ENCODE results near the gene PPP6R3.

The PPP6R3 gene

DNA sequence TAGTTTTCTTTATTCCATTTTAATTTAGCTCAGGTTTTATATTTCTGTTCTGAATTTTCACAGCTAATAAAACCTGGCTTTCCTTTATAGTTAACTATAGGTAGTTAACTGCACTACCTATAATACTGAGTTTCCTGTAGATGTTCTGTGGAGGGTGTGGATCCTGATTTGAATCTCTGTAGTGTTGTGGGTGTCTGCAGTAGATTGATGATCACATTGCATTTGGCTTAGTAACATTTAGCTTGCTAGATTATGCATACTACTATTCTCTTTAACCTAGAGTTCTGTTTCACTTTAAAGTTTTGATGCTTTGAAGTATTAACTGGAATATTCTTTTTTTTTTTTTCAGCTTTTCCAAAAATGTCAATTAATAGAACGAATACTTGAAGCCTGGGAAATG is 110.1 kb downstream of the PPP6R3 start:
- DNase-seq, result no peak

DNA sequence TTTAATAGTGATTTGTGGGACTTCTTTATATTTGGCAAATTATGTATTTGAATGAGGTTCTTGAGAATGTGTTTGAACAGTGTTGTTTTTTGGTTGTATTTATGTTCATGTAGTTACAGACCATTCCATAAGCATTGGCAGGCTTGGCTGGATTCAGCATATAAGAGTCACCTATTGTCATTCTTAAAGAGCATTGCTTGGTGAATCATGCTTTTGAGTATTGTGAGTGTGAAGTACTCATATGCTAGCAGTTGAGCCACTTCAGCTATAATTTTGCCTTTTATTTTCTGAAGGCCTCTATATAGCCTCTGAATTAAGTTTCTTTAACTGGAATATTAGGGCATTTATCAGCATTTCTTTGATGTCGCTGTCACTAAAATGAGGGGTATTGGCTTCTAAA is 113.8 kb downstream of the PPP6R3 start:
- DNase-seq, result no peak

DNA sequence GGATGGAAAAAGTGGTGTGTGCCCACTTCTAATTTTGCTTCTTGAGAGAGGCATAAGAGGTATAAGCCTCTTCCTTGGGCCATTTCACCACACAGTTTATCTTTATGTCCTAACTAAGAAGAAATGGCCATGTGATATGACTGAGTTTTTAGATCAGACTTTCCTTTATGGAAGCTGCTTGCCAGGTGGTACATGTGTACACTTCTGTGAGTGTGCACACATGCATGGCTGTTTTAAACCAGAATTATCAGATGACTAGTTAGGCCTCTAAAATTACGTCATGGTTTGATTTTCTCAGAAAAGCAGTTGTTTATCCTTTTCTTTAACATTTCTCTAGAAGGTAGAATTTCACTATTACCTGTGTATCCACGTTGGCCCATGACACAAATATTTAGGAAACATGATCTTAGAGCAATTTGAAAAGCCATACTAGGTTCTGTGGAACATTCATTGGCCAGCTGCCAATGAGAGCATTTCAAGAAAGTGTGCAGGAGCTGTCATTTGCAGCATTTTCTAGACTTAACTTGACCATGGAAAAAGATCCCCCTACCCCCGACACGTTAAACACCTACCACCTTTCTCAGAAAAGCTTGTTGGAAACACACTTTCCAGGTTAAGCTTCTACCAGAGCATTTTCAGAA is 114.6 kb downstream of the PPP6R3 start:
- DNase-seq, result no peak

DNA sequence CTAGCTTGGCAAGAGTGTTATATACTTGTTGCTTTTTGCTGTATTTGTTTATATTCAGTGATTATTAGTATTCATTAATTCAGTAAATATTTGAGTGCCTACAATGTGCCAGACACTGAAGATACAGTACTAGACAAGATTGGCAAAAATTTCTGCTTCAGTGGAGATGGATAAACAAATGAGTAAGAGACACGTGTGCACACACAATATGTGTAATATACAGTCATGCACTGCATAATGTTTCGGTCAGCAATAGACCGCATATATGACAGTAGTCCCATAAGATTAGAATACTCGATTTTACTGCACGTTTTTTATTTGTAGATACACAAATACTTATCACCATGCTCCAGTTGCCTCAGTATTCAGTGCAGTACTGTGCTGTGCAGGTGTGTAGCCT is 118.9 kb downstream of the PPP6R3 start:
- DNase-seq, result no peak

DNA sequence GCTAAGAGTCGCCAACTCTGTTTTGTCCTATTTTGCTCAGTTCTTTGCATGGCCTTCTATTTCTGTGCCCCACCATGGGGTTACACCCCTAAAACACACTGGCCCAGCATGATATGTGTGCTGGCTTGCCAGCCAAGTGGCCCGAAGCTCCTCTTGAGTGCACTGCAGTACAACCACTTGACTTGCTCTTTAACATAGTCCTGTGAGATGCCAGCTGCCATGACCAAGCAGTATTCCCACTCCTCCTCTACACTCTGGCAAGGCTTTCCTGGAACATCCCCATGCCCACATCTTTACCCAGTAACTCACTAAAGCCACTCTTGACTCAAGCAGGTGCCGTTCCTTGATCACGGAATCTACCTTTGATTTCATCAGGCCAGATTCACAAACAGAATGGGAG is 120.9 kb downstream of the PPP6R3 start:
- no peak for DNase-seq

DNA sequence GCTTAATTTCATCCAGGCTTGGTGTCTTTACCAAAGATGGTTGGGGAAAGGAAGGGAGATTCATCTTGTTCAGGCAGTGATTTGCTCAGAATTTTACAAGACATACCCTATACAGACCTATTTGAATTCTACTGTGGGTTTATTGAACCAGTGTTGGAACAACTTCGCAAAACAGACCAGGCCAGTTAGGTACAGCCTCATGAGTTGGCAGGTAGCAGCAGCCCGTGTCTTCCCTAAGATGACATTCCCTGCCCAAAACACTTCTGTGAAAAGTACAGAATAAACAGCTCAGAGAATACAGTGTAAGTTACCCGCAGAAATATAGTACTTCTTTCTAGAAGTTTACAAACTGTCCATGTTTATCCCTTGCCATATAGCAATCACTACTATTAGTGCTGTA is 121.3 kb downstream of the PPP6R3 start:
- DNase-seq, result no peak

DNA sequence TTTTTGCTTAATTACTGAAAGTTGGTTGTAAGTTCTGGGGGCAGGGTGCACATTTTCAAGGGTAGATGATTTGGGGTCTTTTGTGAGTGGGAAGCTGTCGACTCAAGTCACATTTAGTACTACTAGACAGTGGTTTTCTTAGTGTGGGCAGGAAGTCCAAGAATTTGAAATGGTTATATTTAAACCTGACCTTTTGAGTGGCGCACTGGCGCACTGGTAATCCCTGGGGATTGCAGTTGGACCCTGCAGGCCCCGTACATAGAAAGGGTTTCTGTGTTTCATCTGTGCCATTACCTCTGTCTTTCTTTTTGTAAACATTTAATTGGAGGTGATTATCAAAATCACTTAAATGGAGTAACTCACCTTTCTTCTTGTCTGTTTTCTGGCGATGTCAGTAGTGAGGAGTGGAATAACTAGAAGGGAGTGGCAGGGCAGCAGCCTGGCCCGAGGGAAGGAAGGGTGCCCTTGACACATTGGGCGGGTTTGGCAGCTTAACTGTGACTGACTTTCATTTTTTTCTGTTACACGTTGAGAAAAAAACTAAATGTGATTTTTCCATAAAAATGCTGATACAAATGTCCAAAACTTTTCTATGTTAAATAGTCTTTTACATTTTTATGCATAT is 122.0 kb downstream of the PPP6R3 start:
- no peak for DNase-seq

DNA sequence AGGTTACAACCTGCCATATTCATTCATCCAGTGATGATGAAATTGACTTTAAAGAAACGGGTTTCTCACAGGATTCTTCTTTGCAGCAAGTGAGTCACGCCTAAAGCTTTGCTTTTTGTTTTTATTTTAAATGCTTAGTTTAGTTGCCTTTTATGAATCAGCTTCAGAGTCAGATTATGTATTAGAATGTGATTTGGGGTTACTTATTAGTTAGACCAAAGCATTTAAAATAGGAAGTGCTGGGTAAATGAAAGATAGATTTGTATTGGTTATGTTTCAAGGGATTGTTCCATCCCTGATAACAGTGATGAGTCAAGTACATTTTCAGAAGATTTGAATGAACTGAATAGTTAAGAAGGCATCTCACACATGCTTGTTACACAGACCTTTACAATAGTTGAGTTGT is 122.5 kb downstream of the PPP6R3 start:
- no peak for DNase-seq

DNA sequence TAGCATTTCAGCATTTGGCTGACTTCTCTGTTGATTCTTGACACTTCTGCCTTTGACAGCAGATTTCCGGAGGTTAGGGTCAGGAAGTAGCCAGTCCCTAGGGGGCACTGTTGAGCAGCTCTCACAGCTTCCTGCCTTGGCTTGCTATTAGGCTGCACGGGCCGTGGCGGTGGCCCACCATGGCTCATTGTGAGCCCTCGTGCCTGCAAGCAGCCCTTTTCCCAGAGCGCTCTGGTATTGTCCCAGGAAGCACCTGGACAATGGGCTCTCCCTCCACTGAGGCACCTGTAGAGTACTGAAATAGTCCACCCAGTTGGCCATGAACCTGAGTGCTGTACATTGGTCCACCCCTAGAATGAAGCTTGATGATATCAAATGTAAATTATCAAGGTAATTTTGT is 123.5 kb downstream of the PPP6R3 start:
- no peak for DNase-seq

DNA sequence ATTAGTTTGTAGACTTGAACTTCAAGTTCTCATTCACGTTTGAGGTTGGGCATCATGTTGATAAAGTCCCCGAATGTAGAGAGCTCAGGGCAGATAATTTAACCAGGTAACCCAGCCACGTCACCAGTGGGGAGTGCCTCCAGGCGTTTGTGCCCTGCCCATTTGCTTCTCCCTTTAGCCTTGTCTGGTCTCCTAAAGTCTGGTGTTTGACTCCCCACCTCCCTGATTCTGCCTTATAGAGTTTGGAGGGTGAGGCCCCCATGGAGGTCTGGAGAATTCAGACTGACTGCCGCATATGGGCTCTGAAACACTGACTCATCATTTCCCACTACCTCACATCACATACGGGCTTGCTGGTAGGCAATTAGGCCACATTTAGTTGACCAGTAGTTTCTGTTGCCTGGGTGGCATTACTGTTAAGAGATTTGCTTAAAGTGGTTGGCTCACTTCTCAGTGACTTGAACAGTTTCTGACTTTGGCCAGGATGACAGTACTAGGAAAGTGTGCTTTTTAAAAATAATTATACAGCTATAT is 124.5 kb downstream of the PPP6R3 start:
- no peak for DNase-seq

DNA sequence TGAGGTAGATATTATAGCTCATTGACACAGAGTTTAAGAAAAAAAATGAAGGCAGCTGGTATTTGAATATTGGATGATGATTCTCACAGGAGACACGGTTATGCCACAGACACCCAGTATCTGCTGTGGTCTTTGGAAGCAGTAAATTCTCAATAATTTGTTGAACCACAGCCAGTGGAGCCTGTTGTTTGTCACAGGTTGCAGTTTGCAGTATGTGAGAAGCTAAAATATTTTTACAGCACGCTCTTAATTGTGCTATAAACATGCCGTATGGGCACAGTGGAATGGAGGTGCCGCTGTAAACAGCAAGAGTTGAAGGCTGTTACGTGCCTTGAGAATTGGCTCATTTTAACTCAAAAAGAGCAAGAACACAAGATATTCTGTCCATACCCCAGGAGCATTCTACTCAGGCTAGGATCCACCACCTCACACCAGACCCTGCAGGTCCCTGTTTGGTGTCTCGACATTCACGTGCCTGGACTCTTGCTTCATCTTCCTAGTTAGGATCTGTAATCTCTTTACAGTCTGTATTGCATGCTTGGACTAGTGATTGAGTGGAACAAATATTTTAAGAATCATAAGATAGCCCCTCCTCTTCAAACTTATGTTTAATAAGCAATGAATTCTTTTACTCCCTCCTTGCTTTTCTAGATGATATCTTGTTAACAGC is 129.1 kb downstream of the PPP6R3 start:
- no peak for DNase-seq

DNA sequence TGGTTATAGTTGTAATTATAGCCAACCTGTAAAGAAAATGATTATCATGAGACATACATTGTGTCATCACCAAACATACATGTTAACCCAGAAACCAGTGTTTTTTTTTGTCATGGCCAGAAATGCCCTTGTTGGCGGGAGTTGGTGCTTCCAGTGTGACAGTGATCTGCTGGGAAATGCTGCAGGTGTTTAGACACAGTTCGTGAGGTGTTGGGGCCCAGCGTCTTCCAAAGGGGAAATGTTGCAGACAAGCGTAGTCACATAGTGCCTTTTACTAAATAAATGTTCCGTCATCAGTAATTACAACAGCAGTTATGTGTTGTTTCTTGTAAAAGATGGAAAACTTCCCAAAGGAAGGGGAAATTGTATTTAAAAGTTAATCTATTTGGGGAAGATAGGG is 131.2 kb downstream of the PPP6R3 start:
- no peak for DNase-seq

DNA sequence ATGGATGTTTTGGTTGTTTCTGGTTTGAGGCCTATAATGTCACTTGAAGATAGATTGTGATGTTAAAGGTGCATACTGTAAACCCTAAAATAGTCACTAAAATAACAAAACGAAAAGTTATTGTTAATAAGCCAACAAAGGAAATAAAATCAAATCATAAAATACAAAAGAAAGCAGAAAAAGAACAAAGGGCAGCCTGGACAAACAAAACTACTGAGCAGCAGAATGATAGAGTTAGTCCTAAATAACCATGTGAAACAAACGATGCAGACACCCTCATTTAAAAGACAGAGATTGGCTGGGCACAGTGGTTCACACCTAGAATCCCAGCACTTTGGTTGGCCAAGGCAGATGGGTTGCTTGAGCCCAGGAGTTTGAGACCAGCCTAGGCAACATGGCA is 132.9 kb downstream of the PPP6R3 start:
- DNase-seq, result no peak

DNA sequence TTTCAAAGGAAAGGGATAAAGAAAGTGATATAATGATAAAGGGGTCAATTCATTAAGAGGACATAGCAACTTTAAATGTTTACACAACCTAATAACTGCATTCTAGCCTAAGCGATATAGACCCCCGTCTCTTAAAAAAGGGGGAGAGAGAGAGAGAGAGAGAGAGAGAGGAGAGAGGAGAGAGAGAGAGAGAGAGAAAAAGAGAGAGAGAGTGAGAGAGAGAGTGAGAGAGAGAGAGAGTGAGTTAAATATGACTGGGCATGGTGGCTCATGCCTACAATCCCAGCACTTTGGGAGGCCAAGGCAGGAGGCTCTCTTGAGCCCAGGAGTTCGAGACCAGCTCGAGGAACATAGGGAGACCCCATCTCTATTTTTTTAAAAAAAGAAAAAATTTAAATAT is 133.6 kb downstream of the PPP6R3 start:
- no peak for DNase-seq

DNA sequence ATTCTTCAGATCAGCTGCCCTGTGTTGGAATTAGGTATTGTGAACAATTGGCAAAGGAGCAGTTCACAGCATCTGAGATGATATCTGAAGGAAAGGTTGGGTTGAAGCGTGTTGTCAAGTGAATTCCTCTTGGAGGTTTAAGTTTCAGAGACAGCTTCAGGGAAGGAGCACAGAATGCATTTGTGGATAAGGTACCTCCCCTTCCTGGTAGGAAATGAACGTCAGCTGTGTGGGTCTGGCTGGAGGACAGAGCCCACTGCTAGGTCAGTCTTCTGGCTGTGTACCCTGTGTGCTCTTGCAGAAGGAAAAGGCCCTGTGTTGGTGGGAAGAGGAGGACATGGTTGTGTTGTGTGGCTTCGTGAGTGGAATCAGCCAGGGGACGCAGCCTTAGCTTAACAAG is 135.7 kb downstream of the PPP6R3 start:
- DNase-seq, result no peak

DNA sequence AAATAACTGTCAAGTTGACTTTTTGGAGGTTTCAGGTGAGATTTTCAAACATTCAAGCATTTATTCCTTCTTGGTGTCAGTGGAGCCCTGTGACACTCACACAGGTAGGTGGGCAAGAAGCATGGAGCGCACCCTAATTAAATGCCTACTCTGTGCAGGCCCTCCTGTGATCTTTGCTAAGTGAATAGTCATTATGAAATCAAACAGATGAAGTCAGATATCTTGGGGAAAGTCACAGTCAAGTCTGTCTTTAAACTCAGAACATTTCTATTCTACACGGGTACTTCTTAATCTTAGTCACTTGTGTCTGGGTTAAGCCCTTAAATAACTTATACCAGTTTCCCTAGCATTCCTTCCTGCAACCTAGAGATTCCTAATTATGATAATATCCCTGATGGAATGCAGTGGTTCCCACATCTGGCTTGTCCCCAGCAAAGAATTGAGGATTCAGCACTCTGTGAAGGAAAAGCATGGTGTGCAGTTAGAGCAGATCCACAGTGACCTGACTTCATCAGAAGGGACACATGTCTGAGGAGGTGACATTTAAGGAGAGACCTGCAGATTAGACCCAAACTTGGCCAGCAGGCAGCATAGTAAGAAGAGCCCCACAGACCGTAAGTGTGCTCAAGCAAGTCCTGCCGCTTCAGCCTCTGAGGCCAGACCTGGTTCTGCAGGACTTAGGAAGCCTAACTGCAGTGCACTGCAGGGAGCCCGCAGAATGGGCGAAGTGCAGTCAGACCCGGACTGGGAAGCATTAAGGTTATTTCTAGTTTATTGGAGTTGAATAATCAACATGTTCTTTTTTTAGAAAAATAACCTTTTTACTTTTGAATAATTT is 138.5 kb downstream of the PPP6R3 start:
- DNase-seq, result no peak

DNA sequence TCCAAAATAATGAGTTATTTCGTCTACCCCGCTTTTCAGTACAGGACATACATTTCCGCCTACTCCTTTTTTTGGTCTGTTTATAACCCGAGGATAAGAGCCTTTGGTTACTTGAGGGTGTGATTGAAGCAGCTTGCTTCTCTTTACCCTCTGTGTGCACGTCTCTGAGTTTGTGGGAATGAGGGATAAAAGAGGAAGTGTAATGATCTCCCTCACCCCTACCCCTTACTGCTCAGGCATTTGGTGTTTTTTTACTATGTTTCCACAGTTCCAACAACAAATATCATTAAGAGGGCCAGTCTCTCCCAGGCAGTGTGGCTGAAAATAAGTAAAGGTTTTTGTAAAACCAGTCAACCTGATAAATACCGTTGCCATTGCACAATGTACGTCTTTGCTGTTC is 140.6 kb downstream of the PPP6R3 start:
- no peak for DNase-seq

DNA sequence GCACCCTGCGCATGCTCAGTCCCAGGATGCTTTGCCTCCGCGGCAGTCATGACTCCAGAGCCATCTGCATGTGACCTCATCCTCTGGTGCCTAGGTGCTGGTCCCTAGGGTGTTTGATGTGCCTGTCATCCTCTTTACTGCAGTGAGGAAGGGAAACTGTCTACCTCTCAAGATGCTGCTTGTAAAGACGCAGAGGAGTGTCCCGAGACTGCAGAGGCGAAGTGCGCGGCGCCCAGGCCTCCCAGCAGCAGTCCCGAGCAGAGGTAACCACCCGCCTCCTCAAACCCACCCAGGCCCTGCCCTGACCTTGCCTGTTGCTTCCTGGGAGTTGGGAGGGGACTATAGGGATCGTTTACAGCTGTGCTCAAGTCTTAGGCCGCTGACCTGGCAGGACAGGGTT is 149.2 kb downstream of the PPP6R3 start:
- no peak for DNase-seq

DNA sequence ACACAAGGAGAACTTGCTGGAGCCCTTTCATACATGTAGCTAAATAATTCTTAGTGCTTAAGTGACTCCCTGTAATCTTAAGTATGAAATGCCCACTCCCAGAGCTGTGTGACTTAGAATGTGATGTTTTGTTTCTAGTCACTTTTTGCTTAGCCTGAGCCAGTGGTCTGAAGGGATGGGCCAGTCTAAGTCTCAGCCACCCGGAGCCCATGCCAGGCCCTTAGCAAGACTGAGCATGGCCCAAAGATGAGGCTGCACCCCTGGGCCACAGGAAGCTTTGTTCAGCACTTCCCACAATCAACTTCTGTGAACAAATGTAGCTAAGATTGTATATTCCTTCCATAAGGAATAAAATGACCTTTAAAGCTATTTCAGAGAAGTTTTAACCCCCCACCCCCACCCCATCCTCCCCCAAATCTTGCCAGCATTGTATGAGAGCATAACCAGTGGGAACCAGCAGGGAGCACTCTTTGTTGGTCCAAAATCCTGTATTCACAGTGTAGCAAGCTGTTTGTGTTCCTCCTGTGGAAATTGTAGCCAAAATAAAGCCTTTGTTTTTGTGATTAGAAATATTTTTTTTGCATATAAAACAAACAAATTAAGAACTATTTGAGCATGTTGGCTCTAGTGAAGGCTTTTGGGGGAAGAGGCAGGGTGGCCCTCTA is 150.0 kb downstream of the PPP6R3 start:
- DNase-seq, result no peak

DNA sequence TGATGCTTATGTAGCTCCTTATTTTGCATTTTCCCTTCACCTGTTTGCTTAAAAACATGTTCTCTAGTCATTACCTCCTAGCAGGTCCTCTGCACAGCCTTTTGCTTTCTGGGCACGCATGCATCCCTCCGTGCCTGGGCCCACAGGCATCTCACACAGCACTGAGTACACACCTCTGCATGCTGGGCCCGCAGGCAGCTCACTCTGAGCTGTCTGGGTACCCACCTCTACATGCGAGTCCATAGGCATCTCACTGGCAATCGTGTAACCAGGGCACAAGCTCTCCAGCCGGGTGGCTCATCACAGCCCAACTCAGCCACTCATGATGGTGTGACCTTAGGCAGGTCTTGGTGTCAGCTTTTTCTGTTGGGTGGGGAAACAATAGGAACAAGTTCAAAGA is 155.1 kb downstream of the PPP6R3 start:
- no peak for DNase-seq

DNA sequence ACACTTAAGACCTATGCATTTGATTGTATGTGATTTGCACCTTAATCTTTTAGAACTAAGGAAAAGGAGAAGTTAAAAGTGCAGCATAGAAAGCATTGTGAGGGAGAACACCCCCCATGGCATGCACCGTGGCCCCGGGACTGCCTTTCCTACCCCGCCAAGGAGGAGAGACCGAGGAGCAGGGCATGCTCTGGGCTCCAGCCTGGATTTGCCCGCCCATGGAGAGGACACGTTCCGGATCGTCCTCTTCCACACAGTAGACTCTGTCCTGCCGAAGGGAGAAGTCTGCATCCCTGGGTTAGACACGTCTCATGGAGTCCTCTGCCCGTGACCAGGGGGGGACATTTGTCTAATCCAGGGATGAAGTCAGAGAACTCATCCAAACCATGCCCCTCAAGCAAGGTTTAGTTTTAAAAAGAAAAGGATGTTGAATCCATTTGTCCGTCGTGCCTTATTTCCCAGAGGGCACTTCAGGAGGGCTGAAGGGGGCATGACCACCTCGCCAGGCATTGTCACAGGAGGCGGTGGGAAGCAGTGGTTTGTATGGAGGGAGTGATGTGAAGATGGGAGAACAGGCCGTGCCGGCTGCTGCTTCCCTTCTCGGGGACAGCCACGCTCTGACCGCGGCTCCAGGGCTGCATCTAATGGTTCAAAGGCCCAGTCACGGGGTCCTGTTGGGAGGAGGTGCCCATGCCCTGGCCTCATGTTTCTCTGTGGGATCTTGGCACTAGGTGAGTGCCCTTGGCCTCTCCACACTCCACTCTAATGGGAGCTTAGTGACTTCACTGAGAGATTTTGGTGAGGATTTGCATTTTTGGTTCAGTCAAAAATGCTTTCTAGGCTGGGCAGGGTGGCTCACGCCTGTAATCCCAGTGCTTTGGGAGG is 157.6 kb downstream of the PPP6R3 start:
- no peak for DNase-seq

DNA sequence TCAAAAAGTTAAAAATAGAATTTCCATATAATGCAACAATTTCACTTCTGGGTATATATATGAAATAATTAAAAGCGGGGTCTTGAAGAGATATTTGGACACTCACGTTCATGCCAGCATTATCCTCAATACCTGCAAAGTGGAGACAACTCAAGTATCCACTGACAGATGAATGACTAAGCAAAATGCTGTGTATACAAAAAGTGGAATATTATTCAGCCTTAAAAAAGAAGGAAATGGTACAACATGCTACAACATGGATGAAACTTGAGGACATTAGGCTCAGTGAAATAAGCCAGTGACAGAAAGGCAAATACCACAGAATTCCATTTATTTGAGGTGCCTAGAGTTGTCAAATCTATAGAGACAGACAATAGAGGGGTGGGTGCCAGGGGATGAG is 161.3 kb downstream of the PPP6R3 start:
- DNase-seq, result no peak

Measured in NCI-H1092 (cell line).